SIG-M5 (cell line): ENCODE results near the gene NCEH1.

Source experiments
- DNase-seq: peaks from one replicate; lab custom pipeline; 2025; lab: John Stamatoyannopoulos, UW

Gene NCEH1

DNA sequence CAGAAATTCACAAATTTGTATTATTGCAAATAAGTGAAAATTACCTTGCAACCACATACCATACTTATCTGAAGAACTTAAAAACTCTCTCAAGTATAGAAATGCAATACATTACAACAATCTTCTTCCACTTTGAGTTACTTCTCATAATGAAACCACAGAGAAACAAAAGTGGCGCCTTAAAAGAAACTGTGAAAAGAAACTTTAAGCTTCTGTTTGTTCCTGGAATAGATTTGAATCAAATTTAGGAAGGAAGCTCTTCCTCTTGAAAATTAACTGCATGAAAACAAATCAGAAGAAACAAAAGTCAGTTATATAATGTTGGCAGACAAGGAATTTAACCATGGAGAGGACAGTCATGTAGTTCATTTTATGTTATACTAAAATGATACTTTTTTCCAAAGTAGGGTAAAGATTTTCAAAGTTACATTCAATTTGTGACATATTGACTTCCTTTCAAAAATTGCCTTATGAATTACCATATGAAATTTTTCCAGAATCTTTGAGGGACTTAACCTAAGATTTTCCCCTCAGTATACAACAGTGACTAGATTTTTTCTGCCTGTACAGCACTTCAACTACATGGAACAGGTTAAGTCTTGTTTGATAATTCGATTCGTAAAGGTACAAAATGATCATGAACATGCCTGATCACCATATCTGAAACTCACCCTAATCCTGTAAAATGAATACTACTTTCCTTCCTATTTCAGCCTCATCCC lies 130.0 kb downstream of the NCEH1 start:
- DNase-seq: no peak
